DMS 273 treated with DMSO at 0.1 percent for 48 hours (cell line): ENCODE results near the gene FZD4.
"Not testable (repeated sequence)": the region's sequence is repeated elsewhere in the genome, so short reads cannot be mapped to it uniquely, and the experiment has no call there.

Experiments
- DNase-seq: peaks from one replicate; lab custom pipeline; 2025; lab: John Stamatoyannopoulos, UW

Gene FZD4

GRCh38 chr11:86937193-86937806, 17.9 kb downstream of the FZD4 start:
- not testable (repeated sequence) for DNase-seq

- DNase-seq, result no peak
Measured at GRCh38 chr11:86934926-86935579, 20.1 kb downstream of the FZD4 start.

GRCh38 chr11:86934582-86934900, 20.7 kb downstream of the FZD4 start:
- no peak for DNase-seq

GRCh38 chr11:86933891-86934581, 21.2 kb downstream of the FZD4 start:
- no peak for DNase-seq

- no peak for DNase-seq
Measured at GRCh38 chr11:86932924-86933875, 22.0 kb downstream of the FZD4 start.

GRCh38 chr11:86932259-86932585, 23.0 kb downstream of the FZD4 start:
- DNase-seq, result no peak

- no peak for DNase-seq
Measured at GRCh38 chr11:86931548-86932258, 23.5 kb downstream of the FZD4 start.

- DNase-seq, result no peak
Measured at GRCh38 chr11:86930957-86931547, 24.1 kb downstream of the FZD4 start.

GRCh38 chr11:86926975-86927374, 28.2 kb downstream of the FZD4 start:
- no peak for DNase-seq

- DNase-seq, result no peak
Measured at GRCh38 chr11:86923999-86924766, 31.0 kb downstream of the FZD4 start.

- no peak for DNase-seq
Measured at GRCh38 chr11:86922225-86922624, 33.0 kb downstream of the FZD4 start.

- DNase-seq, result peak; percentile 3
Measured at GRCh38 chr11:86919557-86920210, 35.5 kb downstream of the FZD4 start.

- DNase-seq, result no peak
Measured at GRCh38 chr11:86918973-86919372, 36.2 kb downstream of the FZD4 start.

GRCh38 chr11:86918496-86918895, 36.7 kb downstream of the FZD4 start:
- DNase-seq, result no peak

GRCh38 chr11:86917589-86917988, 37.6 kb downstream of the FZD4 start:
- no peak for DNase-seq

GRCh38 chr11:86916330-86916729, 38.9 kb downstream of the FZD4 start:
- peak; percentile 0 for DNase-seq

- DNase-seq, result not testable (repeated sequence)
Measured at GRCh38 chr11:86915850-86916249, 39.3 kb downstream of the FZD4 start.

- no peak for DNase-seq
Measured at GRCh38 chr11:86914865-86915519, 40.2 kb downstream of the FZD4 start.

- DNase-seq, result no peak
Measured at GRCh38 chr11:86912238-86912637, 43.0 kb downstream of the FZD4 start.

- no peak for DNase-seq
Measured at GRCh38 chr11:86910592-86910991, 44.6 kb downstream of the FZD4 start.
